Measurements from ENCODE around the gene PLAA.
"Not testable (repeated sequence)": the region's sequence is repeated elsewhere in the genome, so short reads cannot be mapped to it uniquely, and the experiment has no call there.

PLAA gene

DNA sequence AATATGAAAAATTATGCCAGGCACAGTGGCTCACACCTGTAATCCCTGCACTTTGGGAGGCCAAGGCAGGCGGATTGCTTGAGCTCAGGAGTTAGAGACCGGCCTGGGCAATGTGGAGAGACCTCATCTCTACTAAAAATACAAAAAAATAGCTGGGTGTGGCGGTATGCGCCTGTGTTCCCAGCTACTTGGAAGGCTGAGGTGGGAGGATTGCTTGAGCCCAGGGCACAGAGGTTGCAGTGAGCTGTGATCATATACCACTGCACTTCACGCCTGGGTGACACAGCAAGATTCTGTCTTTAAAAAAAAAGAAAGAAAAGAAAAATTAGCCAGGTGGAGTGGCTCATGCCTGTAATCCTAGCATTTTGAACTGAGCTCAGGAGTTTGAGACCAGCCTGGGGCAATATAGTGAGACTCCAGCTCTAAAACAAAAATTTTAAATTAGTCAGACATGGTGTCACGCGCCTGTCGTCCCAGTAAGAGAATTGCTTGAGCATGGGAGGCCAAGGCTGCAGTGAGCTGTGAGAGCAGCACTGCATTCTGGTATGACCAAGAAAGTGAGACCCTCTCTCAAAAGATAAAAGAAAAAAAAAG, 18.0 kb downstream of the PLAA start:
- no peak for DNase-seq

DNA sequence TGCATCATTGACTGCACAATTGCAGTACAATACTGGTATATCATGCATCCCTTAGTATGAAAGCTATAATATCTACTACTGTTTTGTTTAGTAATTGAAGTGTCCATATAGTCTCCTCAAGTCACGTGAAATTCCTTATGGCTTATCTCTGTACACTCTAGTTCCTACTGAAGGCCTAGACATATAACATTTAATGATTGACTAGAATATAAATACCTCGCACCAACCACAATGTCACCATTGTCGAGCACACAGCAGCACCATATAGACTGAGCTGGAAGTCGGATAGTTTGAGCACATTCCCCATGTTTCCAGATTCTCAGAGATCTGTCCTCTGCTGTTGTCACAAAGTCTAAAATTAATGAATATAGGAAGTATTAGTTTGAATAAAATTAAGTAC, 21.4 kb downstream of the PLAA start:
- no peak for DNase-seq

DNA sequence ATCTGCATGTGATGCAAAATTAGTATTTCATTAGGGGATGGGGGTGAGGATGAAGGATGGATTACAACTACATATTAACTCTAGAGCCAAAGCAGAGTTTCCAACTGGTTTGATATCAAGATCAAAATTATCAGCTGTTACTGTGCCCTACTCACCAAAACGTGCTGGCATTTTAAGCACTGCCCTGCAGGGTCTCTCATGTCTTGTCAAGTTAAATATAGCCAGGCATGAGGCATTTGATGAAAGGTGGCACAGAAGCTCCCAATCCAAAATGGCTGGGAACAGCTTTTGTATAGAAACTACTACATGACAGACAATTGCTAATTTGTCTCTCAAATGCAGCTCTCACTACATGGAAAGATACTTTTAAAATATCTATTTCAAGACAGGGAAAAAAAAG, 27.3 kb downstream of the PLAA start:
- no peak for DNase-seq

DNA sequence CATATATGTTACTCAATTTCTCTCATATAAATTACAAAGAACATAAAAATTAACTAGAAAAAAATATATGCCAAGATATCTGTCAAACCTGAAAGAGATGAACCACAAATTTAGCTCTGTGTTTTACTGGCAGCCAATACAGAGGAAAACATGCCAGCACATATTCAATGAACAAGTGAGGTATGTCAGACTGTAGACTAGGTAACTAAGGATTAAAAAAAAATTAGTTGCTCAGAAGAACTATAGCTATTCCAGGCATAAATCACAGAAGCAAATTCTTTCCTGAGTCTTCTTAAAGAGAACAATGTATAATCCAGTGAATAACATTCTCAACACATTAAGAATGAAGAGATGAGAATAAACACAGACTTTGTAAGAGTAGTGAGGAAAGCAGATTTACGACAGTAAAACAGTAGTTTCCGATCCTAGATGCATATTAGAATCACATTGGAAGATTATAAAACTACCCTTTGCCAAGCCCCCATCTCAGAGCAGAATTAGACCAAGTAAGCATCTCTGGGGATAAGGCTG, 33.8 kb downstream of the PLAA start:
- DNase-seq = no peak

- DNase-seq = no peak
Observed at GRCh38 chr9:26904671-26905070, 42.4 kb downstream of the PLAA start.

- DNase-seq = no peak
Observed at GRCh38 chr9:26904070-26904469, 43.0 kb downstream of the PLAA start.

DNA sequence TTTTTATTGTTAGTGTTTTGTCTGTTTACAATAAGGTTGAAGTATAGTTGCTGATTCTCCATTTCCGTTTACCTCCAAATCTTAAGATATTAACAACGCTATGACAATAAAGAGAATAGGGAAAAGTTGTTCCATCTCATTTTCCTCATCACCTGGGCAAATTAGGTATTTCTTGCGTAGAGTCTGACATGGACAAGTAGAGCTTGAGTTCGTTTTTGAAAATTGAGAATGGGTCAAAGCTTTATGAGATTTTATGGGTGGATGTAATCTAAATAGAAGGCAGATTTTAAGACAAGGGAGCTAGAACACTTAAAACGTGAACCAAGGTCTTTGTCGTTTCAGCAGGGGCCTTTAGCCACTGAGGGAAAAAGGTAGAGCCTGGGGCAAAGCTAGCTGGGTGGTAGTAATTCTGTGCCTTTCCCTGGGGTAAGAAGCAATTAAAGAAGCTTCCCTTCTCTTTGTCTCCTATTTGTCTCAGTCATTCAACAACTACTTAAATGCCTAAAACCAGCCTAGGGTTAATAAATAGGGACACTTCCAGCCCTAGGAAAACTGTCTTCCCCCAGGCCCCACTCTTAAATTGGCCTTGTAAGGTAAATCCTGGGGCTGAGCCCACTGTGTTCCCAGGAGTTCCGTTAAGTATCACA, 53.9 kb downstream of the PLAA start:
- DNase-seq = no peak

DNA sequence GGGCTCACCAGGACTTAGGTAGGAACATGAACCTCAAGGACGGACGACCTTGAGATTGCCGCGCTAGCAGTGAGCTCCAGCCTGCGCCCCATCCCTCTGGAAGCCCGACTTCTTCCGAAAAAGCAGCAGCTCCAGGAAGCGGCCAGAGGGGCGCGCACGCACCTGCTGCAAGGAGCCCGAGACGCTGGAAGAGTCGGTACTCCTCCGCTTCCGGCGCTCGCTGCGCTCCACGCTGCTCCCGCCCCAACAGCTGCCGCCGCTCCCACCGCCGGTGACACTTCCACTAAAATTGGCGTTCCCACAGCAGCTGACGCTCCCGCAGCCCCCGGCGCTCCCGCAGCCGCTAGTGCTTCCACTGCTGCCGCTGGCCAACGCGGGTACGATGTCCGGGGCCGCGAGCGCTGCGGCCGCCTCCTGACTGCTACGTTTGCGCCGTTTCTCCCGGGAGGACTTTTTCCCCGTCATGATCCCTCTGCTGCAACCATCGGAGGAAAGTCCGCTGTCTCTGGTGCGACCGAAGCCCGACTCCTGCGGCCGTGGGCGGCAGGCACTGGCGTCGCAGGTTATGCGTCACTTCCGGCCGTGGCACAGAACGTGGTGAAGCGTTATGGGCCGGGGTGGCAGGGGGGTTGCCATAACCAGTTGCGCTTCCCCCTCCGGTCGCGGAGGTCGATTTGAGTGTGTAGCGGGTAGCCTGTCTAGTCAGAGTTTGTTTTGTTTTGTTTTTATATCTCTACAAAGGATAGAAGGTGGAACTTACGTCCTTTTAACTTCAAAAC, 54.6 kb downstream of the PLAA start, which contains the start of gene CAAP1:
Gene CAAP1 (minus strand): TSS at position 552 of the 779 bp plus-strand sequence. CDS start 87 bp downstream, at position 465.
- DNase-seq = peak; percentile 73 to 90

DNA sequence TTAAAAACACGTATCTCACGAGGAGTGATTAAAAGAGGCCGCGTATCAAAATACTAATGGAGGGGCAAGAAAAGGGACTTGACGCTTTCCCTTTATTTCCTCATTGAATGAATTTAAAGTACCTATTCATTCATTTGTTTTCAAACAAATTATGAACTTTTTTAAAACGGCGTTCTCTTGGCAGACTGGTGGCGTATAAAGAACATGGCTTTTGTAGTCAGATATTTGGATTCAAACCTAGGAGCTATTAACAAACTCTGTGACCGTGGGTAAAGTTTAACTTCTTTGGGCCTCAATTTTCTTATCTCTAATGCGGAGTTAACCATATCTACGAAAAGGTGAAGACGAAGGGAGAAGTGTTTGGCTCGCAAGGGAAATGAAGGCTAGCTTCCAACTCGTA, 55.3 kb downstream of the PLAA start:
- peak in 1 of 2 experiments; percentile 19 for DNase-seq

GRCh38 chr9:26888271-26888670, 58.8 kb downstream of the PLAA start:
- DNase-seq = no peak

DNA sequence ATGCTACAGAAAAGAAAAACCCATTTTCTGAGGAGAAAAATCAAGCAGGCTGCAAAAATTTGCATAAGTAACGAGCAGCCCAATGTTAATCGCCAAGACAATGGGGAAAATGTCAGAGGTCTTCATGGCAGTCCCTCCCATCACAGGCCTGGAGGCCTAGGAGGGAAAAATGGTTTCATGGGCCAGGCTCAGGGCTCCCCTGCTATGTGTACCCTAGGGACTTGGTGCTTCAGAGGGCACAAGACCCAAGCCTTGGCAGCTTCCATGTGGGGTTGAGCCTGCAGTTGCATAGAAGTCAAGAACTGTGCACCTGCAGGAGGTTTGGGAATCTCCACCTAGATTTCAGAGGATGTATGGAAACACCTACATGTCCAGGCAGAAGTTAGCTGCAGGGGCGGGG, 64.9 kb downstream of the PLAA start:
- DNase-seq = no peak

DNA sequence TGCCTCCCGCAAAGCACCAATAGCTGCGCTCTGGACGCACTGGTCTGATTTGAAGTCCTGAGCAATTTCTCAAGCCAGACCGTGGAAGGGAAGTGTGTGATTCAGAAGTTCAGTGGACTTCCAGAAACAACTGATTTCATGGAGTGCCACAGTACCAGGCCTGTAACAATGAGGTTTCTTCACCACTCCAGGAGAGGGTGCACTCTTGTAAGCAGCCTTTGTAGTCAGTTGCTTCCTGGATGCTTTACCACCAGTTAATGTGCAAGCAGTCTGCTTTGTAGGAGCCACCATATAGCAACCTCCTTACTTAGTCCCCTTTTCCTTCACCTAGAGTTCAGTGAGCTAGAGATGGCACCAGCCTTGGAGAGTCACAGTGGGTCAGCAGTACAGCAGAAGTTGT, 66.8 kb downstream of the PLAA start:
- DNase-seq = no peak

- DNase-seq = not testable (repeated sequence)
Observed at GRCh38 chr9:26875155-26875554, 71.9 kb downstream of the PLAA start.

DNA sequence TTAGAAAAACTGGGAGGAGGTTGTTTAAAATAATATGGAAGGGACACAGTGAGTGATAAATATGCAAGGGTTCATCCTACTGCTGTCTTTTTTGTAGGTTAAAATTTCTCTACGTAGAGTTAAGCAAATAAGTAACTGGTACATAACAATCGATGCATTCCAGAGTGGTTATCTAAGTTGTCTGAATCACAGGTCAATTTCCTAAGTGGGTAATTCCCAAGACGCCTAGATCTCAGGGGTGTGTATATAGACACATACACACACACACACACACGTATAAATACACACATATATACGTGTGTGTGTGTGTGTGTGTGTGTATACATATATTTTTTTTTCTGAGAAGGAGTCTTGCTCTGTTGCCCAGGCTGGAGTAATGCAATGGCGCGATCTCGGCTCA, 76.8 kb downstream of the PLAA start:
- no peak for DNase-seq

- peak in 1 of 2 experiments; percentile 7 for DNase-seq
Observed at GRCh38 chr9:26863074-26863473, 84.0 kb downstream of the PLAA start.

DNA sequence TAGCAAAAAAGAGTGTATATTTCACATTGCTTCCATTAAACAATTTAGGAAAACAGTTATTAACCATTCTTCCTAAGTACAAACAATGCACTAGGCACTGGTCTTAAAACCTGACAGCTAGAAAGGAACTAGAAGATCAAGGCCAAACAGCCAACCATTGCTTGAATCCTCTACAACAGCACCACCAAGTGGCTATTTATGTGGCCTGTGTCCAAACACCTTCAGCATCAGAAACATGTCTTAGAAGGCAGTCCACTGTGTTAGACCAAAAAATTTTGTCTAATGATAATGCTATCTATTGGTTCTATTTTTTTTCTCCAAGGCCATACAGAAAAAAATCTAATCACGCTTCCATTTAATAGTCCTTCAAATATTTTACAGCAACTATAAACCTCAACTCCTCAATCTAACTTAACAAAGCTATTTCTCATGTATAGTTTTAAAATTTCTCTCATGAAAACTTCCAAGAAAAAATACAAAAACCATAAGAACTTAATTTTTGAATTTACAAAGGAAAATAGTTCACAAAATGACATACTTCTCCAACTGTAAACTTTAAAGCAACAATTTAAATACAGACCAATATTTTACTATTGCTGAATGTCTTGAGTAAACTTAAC, 90.5 kb downstream of the PLAA start:
- peak; percentile 6 to 68 for DNase-seq
